HG02623 (cell line): Measurements from ENCODE around the gene VHLL.

Experiments
- ATAC-seq: cut with Tn5 transposase; IDR thresholded peaks from one replicate; pipeline ENCODE4 v1.9.1; 2021; ENCODE audit warnings: moderate library complexity; ENCODE audit not compliant: unreplicated experiment

Gene VHLL

DNA sequence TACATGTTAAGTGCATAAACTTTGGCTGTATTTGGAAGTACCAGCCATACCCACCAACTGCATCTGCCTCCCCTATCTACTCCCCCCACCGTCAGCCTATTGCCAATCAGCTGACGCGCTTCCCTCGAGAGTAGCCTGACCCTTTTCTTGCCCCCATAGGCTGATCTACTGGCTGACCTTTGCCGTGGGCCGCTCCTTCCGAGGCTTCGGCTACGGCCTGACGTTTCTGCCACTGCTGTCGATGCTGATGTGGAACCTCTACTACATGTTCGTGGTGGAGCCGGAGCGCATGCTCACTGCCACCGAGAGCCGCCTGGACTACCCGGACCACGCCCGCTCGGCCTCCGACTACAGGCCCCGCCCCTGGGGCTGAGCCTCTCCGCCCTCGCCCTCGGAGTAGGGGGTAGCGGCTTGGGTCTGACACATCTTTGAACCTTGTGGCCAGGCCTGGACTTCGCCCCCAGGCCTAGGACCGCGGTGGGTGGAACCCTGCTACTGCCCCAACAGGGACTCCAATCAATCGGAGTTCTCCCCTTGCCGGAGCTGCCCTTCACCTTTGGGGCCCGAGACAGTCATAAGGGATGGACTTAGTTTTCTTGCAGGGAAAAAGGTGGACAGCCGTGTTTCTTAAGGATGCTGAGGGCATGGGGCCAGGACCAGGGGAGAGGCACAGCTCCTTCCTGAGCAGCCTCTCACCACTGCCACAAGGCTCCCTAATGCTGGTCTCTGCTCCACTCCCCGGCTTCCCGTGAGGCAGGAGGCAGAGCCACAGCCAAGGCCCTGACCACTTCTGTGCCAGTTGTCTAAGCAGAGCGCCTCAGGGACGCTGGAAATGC lies 7.7 kb downstream of the VHLL start:
- no peak for ATAC-seq

DNA sequence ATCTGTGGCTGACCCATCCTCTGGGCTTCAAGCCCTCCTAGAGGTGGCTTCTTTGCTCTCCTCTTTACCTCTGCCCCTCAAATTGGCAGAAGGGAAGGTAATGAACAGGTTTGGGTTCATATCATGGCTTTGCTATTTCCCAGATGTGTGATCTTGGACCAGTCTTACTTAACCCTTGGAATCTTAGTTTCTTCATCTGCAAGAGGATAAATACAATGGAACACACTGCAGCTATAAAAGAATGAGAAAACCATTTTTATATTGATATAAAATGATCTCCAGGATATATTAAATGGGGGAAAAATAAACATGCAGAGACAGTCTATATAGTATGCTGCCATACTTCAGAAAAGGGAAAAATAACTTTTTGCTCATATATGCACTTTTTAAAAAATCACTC lies 9.2 kb downstream of the VHLL start:
- no peak for ATAC-seq

DNA sequence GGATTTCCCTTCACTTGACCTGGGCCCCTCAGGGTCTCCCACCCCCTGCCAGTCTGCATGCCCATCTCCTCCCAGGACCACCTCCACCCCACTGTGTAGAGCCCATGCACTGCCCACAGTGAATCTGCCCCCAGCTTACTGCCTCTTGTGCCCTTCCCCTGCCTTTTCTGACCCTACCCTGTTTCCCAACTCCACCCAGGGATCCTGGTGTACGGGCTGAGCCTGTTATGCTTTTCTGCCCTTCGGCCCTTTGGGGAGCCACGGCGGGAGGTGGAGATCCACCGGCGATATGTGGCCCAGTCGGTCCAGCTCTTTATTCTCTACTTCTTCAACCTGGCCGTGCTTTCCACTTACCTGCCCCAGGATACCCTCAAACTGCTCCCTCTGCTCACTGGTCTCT lies 13.0 kb downstream of the VHLL start:
- ATAC-seq = no peak

DNA sequence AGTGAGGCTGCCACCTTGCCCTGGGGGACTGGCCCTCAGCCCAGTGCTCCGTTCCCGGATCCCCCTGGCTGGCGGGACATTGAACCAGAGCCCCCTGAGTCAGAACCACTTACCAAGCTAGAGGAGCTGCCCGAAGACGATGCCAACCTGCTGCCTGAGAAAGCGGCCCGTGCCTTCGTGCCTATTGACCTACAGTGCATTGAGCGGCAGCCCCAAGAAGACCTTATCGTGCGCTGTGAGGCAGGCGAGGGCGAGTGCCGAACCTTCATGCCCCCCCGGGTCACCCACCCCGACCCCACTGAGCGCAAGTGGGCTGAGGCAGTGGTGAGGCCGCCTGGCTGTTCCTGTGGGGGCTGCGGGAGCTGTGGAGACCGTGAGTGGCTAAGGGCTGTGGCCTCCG lies 13.7 kb downstream of the VHLL start:
- no peak for ATAC-seq

DNA sequence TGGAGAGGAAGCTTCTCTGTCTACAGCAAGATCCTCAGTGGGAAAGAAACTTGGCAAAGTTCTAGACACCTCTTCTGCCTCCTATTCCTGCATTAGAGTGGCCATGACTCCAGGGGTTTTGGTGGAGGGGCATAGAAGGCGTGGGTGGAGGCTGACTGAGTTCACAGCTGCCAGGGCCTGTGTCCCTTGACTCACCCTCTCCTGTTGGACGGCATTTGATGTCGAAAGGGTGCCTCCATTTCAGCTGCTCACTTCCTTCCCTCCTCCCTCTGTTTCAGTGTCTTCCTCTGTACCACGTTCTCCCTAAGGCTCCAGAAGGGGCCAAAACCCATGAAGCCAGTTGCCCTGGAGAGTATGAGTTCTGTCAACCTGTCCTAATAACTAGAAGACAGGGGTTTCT lies 14.3 kb downstream of the VHLL start:
- ATAC-seq = no peak

DNA sequence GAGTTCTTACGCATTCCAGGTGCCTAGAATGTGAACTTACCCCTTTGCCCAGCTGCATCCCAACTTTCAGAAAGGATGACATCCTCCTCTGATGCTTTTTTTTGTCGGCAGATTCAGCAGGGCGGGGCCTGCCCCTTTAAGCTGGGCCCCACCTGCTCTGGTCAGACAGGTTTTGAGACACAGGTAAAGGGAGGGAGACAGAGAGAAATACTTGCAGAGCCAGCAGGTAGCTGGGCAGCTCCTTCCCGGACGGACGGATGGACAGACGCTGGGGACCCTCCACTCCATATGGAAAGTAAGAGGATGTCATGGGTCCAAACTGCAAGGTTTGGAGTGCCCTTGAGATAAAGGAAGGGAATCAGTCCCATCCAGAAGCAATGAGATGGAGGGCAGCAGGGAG lies 15.0 kb downstream of the VHLL start, which contains the start of gene TMEM79:
Gene TMEM79 (plus strand): TSS at position 214 of the 400 bp plus-strand sequence. CDS start 902 bp downstream, outside the sequence.
- no peak for ATAC-seq

DNA sequence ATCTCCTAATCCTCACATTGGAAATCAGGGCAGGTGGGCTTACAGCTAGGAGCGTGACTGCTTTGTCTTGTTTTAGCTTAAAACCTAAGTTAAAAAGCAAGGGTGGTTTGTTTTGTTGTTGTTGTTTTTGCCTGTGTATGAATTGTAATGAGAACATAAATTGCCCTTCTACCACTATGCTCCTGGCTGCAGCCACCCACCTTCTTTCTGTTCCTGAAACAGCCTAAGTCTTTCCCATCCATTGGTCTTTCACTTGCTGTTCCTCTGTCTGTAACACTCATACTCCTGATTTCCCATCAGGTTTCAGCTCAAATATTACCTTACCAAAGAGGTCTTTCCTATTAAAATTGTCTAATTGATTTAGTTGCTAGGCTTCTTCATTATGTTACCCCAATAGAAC lies 15.6 kb downstream of the VHLL start:
- no peak for ATAC-seq

DNA sequence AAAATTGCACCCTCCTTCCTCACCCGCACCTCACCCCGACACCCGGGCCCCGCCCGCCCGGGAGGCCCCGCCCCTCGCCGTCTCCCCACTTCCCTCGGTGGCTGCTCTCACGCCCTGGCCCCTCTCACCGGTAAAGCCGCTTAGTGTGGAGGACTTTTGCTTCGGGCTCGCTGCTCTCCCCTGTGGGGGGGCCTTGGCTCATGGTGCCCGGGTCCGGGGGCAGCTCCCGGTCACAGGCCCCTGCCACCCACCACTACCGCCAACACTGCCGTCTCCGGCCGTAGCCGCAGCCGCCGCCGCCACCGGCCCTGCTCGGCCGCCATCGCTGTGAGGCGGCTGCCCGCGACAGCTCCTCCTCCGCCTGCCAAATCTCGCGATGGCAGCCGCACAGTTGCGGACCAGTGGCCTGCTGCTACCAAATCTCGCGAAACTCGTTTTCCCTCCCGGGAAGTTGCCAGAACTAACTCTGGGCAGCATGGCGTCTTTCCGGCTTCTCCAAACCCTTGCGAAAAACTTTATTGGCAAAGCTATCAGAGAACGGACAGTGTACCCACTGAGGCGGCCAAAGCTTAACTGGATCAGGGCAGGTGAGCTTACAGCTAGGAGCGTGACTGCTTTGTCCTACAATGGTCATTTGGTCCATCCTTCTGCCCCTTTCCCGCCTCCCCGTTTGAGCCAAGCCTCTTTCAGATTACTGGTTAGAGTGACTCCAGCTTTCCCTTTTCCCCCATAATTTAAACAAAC lies 16.5 kb downstream of the VHLL start, which contains the start of gene SMG5:
Gene SMG5 (minus strand): TSS at position 347 of the 744 bp plus-strand sequence. CDS start 145 bp downstream, at position 202.
- ATAC-seq = peak; percentile 77

DNA sequence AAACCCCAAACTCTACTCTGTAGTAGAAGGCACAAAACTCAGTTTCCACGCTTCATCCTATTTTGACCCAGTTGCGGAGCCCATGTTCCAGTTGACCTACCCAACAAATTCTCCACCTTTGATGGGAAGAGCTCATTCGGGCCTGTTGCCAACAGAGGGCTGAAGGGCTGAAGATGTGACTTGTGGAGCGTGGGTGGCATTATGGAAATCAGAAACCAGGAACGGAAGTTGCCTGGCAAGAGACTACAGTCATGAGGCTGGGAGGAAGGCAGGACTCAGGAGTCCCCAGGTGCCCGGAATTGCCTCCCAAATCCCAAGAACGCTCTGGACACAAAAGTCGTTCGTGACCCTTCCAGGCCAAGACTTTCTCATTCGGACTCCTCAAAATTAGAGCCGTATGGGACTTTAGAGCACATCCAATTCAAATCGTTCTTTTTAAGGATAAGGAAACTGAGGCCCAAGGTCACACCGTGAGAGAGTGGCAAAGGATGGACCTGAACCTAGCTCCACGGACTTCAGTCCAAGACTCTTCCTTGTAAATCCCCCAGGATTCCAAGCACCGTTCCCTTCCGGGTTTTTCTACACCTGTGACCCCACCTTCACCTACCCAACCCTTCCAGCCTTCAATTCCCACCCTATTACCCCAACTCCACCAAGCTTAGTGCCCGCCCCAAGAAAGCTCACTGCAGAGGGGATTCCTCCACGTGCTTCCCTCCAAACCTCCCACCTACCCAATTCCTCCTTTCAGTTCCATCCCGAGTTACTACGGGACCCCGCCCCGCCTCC lies 17.2 kb downstream of the VHLL start:
- ATAC-seq = no peak

DNA sequence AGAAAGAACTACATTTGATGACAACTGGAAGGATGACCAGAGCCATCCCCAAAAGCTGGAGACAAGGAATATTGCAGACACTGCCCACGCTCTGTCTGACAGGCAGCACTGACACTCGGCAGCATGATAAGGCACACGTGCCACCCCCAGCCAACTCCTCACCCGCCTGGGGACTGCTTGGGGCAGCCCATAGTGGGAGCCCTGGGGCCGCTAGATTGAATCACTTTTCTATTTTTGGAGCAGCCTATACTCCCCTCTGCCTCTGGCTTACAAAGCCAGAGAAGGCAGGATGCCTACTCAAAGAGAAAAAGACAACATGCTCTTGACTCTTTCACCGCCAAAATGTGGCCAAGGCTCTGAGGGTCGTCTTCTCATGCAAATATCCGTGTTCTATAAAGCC lies 17.8 kb downstream of the VHLL start:
- ATAC-seq = peak; percentile 31

DNA sequence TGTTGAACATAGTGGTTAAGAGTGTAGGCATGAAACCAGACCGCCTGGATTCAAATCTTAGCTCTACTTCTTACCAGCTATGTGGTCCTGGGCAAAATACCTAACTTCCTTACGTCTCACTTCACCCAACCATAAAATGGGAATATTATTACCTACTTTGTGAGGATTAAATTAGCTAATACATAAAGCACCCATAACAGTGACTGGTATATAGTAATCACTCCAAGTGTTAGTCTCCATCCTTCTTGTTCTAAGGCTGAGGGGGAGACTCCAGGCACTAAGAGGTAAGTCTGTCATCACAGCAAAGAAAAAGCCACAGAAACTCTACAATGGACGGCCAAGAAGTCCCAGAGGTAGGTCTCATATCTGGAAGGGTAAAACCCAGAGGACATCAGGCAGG lies 19.3 kb downstream of the VHLL start:
- no peak for ATAC-seq

DNA sequence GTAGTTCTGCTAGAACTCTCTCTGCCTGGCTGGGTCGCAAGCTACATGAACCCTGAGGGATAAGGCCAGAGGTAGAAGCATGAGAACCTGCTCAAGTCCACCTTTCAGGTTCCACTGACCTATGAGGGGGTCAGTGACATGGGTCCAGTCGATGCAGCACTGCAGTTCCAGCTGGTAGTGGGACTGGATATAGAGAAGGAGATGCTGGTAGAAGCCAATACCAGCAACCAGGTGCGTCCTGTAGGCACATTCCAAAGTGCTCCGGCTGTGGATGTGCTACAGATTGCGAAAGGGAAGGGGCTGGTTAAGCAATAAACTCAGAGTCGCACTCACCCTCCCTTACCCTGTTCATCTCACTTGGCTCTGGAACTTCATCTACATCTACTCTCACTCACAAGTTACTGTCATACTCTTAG lies 22.1 kb downstream of the VHLL start:
- ATAC-seq = no peak

DNA sequence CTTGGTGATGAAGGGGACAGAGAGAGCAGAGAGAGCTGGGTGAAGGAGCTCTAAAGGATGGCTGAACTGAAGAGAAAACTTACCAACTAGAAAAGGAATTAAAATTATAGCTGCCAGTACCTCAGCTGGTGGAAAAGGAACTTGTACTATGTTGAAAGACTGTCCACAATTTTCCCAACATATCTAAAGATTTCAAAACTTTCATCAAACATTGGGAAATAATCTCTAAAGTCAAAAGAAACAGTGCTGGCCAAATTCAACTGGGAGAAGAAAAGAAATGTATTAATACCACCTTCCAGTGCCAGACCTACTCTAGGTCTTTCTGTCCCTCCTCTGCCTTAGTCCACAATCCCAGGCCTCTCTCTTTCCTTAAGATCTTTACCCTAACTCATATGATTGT lies 22.6 kb downstream of the VHLL start:
- no peak for ATAC-seq

DNA sequence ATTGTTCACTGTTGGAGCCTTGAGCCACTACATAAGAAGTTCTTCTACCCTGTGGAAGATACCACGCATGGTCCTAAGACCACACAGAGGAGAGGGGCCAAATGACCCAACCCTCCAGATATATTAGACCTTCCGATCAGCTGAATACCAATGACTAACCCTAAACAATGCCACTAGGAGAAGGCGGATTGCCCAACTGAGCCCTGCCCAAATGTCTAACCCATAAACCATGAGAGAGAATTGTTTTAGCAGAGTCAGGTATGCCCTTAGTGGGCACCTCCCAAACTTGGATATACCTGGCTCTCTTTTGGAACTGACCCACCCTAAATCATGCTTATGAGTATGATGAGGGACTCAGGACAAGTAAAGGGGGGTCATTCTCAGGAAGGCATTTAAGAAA lies 28.8 kb downstream of the VHLL start:
- ATAC-seq = no peak

DNA sequence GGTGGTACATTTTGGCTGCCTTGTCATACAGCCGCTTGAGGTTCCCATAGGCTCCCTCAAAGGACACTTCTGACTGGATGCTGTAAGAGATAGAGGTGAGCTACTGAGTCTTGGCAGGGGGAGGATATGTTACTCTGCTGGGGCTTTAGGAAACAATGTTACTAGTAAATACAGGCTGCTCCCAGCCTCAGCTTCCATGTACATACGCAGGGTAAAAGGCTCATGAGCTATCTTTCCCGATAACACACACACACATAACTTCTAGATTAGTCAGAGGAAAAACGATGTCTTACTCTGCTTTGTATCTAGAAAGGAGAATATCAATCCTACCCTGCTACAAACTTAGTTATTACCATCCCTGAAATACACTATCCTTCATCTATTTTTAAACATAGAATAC lies 30.8 kb downstream of the VHLL start:
- no peak for ATAC-seq

DNA sequence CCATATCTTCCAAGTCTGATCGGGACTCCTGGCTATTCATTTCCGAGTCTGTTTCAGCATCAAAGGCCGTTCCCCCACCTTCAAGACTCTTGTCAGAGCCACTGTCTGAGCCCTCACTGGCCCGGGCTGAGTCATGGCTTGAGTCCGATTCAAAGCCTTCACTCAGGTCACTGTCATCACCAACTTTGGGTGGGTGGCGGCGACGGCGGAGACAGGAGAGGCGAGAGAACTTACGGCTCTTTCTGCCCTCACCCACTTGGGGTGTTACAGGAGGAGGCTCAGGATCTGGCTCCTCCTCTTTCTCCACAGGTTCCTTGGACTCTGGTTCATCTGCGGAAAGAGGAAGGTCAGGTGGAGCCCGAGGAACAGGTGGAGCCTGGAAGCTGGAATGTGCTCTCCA lies 33.1 kb downstream of the VHLL start:
- ATAC-seq = no peak

DNA sequence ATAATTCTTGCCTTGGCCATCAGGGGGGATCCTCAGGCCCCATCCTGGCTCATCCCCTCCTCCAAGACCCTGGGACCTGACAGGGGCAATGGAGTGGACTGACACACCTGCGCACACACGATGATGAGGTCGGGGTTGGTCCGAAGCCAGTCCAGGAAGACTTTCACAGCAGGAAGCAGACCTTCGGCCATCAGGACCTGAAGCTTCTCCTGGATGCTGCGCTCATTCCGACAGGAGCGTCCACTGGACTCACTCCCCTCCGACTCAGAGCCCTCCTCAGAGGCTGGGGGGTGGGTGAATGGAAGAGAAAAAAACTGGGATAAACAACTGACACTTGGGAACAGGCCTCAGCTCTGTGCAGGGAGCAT lies 35.8 kb downstream of the VHLL start:
- no peak for ATAC-seq

DNA sequence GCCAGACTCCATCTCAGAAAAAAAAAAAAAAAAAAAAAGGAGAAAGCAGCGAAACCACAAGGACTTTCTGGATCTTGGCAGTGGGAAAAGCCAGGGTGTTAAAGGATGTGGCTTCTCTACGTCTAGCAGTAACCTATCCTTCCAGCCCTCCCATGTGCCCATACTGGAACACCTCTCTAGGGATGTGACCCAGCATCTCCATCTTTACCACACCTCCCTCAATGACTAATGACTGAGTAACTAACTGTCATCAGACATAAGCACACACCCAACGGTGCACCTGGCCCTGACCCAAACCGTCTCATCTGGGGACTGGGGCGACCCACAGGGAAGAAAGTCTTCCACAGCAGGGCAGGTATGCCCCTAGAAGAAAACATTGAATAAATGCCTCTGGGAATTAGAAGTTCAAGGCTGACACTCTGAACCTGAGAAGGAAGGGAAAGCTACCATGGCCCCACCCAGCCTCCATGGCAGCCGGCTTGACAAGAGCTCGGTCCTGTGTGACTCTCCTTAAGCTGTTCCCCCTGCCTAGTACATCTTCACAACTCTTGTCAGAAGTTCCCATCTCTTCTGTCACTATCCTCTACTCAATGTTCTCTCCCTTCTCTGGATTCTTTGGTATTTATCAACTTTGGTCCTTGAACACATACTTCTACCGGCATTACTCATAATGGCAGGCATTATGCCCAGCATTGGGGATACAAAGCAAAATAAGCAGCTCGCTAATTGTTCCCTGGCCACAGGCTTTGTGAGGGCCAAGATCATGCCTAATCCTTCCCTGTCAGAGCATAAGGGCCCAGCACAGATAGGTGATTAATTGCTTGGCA lies 36.4 kb downstream of the VHLL start:
- ATAC-seq = no peak

DNA sequence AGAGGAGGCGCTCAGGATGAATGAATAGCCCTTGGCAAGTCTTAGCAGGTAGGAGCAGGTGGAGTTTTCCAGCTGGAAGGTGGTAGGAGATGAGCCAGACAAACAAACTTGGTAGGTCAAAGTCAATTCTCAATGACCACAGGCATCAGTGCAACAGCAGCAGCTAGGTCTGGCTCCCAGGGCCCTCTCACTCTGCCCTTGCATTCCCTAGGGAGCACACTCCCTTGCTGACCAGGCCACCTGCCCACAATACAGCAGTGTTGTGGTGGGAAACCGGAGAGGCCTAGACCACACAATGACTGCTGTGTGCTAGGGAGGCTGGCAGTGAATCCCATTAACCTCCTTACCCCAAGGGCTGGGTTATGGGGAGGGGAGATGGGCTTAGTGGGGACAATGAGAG lies 38.2 kb downstream of the VHLL start:
- ATAC-seq = no peak

DNA sequence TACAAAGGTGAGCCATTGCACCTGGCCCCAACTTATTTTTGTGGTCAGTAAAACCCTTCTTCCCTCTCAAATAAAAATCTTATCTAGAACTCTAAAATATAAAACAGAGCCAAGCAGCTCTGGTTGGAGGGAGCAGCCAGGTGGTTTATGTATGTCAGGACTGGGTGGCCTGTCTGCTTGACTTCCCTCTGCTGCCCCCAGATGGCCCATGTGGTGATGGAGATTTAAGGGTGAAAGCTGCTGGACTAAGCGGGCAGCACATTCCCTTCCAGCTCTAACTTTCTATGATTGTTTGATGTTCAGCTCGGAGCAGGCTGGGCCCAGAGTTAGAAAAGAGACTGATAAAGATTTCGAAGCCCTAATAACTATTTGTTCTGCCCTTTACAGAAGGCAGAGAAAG lies 39.3 kb downstream of the VHLL start:
- ATAC-seq = no peak

DNA sequence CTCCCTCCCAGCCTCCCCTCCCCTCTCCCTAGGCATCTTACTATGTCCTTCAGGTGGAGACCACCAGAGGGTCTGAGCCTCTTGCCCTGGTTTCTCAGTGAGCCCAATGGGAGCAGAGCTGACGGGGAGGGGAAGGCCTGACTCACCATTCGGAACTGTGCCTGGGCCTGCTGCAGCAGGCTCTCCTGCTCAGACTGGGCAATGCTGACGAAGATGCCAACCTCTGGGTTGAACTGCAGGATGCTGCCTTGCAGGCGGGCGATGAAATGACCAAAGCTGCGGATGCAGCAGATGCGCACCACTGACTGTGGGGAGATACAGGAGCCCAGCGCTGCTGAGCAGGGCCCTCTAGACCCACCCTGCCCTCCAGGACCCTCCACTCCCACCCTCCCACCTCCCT lies 40.2 kb downstream of the VHLL start:
- no peak for ATAC-seq
